Measurements from ENCODE around the gene PLCL2. TPM values are rescaled to one million over a fixed set of nuclear protein-coding genes. Genes with fewer than 3 reads are reported as not detected.

Gene PLCL2
- total and polyA plus RNA-seq, 11 donors, result 10.4 to 80.9 (median 53.0) TPM

GRCh38 chr3:16877911-16878310 lies 6.8 kb upstream of the PLCL2 start:
- Histone ChIP-seq H3K9me3 (no peaks in the 10 kb centered on the region), H3K27ac (no peak overlapping the region), H3K4me3 (no peak overlapping the region), H3K36me3 (no peaks in the 10 kb centered on the region), H3K27me3 (no peaks in the 10 kb centered on the region), H3K4me1 (peaks cover 0 to 30% (median 2%) of the 10 kb centered on the region in 12 donors)
- 96 to 100% (median 100%) methylated on average over 1 of the region's 1 CpG for WGBS, 4 donors
- intact Hi-C loops (cut with DNase I), result loop anchor here in 3 of 10 donors (5.0 to 10.0 kb wide), 3 partner anchors 111 to 267 kb away; no protein-coding TSS in a partner anchor
- no peak for DNase-seq
- TF ChIP-seq POLR2A (IDR thresholded peaks at IDR 0.05), result no peak
- TF ChIP-seq, protein P1, sequence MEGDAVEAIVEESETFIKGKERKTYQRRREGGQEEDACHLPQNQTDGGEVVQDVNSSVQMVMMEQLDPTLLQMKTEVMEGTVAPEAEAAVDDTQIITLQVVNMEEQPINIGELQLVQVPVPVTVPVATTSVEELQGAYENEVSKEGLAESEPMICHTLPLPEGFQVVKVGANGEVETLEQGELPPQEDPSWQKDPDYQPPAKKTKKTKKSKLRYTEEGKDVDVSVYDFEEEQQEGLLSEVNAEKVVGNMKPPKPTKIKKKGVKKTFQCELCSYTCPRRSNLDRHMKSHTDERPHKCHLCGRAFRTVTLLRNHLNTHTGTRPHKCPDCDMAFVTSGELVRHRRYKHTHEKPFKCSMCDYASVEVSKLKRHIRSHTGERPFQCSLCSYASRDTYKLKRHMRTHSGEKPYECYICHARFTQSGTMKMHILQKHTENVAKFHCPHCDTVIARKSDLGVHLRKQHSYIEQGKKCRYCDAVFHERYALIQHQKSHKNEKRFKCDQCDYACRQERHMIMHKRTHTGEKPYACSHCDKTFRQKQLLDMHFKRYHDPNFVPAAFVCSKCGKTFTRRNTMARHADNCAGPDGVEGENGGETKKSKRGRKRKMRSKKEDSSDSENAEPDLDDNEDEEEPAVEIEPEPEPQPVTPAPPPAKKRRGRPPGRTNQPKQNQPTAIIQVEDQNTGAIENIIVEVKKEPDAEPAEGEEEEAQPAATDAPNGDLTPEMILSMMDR (IDR thresholded peaks at IDR 0.05), result no peak
- no peak for ATAC-seq

DNA sequence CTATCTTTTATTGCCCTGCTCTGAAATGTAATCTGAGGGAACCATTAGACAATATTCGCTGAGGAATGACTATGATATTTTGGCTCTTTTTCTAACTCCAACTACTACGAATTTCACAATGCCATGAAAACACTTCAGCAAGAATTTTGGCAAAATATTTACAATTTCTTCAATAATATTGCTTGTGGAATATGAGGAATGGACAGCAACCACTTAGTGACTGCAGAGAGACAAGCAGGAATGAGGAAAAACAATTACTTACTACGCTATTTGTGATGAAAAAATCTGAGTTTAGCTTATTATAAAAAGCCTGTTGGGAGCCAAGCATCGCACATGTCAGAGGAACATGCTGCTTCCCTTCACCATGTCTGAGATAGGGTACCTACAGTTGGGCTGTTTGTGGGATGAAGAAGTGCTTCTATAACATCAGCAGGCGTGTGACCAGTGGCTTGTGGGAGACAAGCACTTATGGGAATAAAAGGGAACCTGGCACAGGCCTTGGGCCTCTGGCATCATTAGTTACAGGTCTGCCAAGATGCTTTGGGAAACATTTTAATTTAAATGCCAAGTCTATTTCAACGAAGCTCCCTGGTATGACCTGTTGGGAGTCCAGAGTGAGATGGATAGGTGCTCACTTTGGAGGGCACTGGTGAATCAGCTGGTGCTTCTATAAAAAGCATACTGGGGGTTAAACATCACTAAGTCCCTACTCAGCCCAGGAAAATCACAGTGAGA lies 2.7 kb upstream of the PLCL2 start:
- no peak overlapping the region for H3K4me3 ChIP-seq
- TF ChIP-seq, protein P1 (IDR thresholded peaks at IDR 0.05), result no peak
- no peak for TF ChIP-seq POLR2A (IDR thresholded peaks at IDR 0.05)
- 53 to 61% (median 55%) methylated on average over 6 of the region's 6 CpGs for WGBS, 4 donors
- H3K9me3 ChIP-seq, result no peaks in the 10 kb centered on the region
- peak in 4 of 5 donors; percentile 50 to 74 (median 59) for DNase-seq
- H3K27ac ChIP-seq, result peak overlapping the region; percentile 14 to 99 (median 96)
- no peaks in the 10 kb centered on the region for H3K27me3 ChIP-seq
- peak; percentile 61 to 72 (median 68) for ATAC-seq
- intact Hi-C loops (cut with DNase I), result loop anchor here in 9 of 10 donors (5.0 to 10.0 kb wide), 12 partner anchors 45 to 353 kb away; partner anchors contain the start of gene DAZL (in 2 of the 9)
- peaks cover 0 to 37% (median 13%) of the 10 kb centered on the region in 12 donors for H3K4me1 ChIP-seq
- H3K36me3 ChIP-seq, result no peaks in the 10 kb centered on the region

GRCh38 chr3:16883057-16883722 lies 1.6 kb upstream of the PLCL2 start:
- Histone ChIP-seq H3K4me3 (peak overlapping the region in 3 of 12 donors; percentile 9 to 92 (median 91)), H3K36me3 (no peaks in the 10 kb centered on the region), H3K9me3 (no peaks in the 10 kb centered on the region), H3K27ac (peak overlapping the region; percentile 14 to 99 (median 96)), H3K27me3 (no peaks in the 10 kb centered on the region), H3K4me1 (peaks cover 0 to 48% (median 24%) of the 10 kb centered on the region in 12 donors)
- DNase-seq (peak in 3 of 5 donors; percentile 35 to 51 (median 39)), ATAC-seq (peak in 3 of 4 donors; percentile 3 to 17 (median 6))
- intact Hi-C loops (cut with DNase I), result loop anchor here in 9 of 10 donors (5.0 to 10.0 kb wide), 12 partner anchors 46 to 352 kb away; partner anchors contain the start of gene DAZL (in 2 of the 9)
- TF ChIP-seq POLR2A (IDR thresholded peaks at IDR 0.05), result no peak
- TF ChIP-seq, protein P1 (IDR thresholded peaks at IDR 0.05), result no peak
- WGBS, 4 donors, result 59 to 79% (median 69%) methylated on average over 23 of the region's 23 CpGs

- no peaks in the 10 kb centered on the region for H3K9me3 ChIP-seq
- peaks cover 0 to 54% (median 27%) of the 10 kb centered on the region in 12 donors for H3K4me1 ChIP-seq
- peak overlapping the region; percentile 78 to 93 (median 91) for H3K4me3 ChIP-seq
- 47 to 65% (median 53%) methylated on average over 13 to 16 of the region's 16 CpGs for WGBS, 4 donors
- peak in 2 of 4 donors; percentile 2 to 4 for ATAC-seq
- no peak for DNase-seq
- no peaks in the 10 kb centered on the region for H3K36me3 ChIP-seq
- TF ChIP-seq, protein P1 (IDR thresholded peaks at IDR 0.05), result no peak
- no peak for TF ChIP-seq POLR2A (IDR thresholded peaks at IDR 0.05)
- intact Hi-C loops (cut with DNase I), result loop anchor here in 9 of 10 donors (1.0 to 10.0 kb wide), 15 partner anchors 46 to 351 kb away; partner anchors contain the start of gene DAZL (in 2 of the 9)
- no peaks in the 10 kb centered on the region for H3K27me3 ChIP-seq
- H3K27ac ChIP-seq, result peak overlapping the region; percentile 91 to 99 (median 96)
Measured at GRCh38 chr3:16883723-16884083, 1.1 kb upstream of the PLCL2 start.
